Thoracic aorta (tissue), 2 donors: ENCODE measurements around the gene EPHB3. TPM values are rescaled to one million over a fixed set of nuclear protein-coding genes. Genes with fewer than 3 reads are reported as not detected.

Experiments
- ATAC-seq: fragments of 150-250 bp; one replicate; pipeline ENCODE4 v1.8.0; 2017; ENCODE audit warnings: low read depth; ENCODE audit not compliant: insufficient number of reproducible peaks, low FRiP score
- DNase-seq: peaks from one replicate; pipeline ENCODE4 v3.0.0-alpha.2; 2020; ENCODE audit warnings: low spot score
- H3K27ac ChIP-seq, 2 donors: fragments of 200-600 bp; sonication (generic); 1 replicate in 1 of 2; 2 replicates in 1 of 2; pipeline ENCODE4 v1.5.1; 2016; ENCODE audit warnings: mild to moderate bottlenecking in 2 of 2, moderate library complexity in 2 of 2
- H3K27me3 ChIP-seq: fragments of 200-600 bp; sonication (generic); replicated peaks from 2 replicates; pipeline ENCODE4 v1.6.0; 2016; ENCODE audit warnings: mild to moderate bottlenecking; ENCODE audit not compliant: insufficient read depth
- H3K36me3 ChIP-seq: fragments of 200-600 bp; sonication (generic); one replicate; pipeline ENCODE4 v1.5.1; 2016
- H3K4me1 ChIP-seq, 2 donors: fragments of 200-600 bp; sonication (generic); 1 replicate in 1 of 2; 2 replicates in 1 of 2; pipeline versions ENCODE4 v1.5.1 to v1.6.0; 2016; ENCODE audit warnings: low read depth in 2 of 2, mild to moderate bottlenecking in 1 of 2; ENCODE audit not compliant: control insufficient read depth in 1 of 2
- H3K4me3 ChIP-seq: fragments of 200-600 bp; sonication (generic); 2 replicates; pipeline ENCODE4 v1.5.1; 2016; ENCODE audit warnings: mild to moderate bottlenecking
- H3K9me3 ChIP-seq: fragments of 200-600 bp; sonication (generic); 2 replicates; pipeline ENCODE4 v1.5.1; 2016
- total RNA-seq, 2 donors: library from RNA; depleted of rRNA; stranded (reverse); fragments of >200 nt; gene quantifications; one replicate each; pipeline versions ENCODE4 v1.1.0 to v1.2.3, GENCODE V29; 2016
- TF ChIP-seq, protein P1 (sequence below): fragments of 200-600 bp; sonication (generic); IDR thresholded peaks from one replicate; pipeline ENCODE4 v1.5.1; 2019; ENCODE audit warnings: antibody characterized with exemption

EPHB3 gene
- total RNA-seq, 2 donors from 2014 or later = 2.8 to 5.0 TPM

- peaks cover 3 to 15% of the 10 kb centered on the region in 2 donors for H3K4me1 ChIP-seq
- no peak for ATAC-seq
- H3K9me3 ChIP-seq = no peaks in the 10 kb centered on the region
- no peak overlapping the region for H3K4me3 ChIP-seq
- no peaks in the 10 kb centered on the region for H3K27me3 ChIP-seq
- TF ChIP-seq, protein P1, sequence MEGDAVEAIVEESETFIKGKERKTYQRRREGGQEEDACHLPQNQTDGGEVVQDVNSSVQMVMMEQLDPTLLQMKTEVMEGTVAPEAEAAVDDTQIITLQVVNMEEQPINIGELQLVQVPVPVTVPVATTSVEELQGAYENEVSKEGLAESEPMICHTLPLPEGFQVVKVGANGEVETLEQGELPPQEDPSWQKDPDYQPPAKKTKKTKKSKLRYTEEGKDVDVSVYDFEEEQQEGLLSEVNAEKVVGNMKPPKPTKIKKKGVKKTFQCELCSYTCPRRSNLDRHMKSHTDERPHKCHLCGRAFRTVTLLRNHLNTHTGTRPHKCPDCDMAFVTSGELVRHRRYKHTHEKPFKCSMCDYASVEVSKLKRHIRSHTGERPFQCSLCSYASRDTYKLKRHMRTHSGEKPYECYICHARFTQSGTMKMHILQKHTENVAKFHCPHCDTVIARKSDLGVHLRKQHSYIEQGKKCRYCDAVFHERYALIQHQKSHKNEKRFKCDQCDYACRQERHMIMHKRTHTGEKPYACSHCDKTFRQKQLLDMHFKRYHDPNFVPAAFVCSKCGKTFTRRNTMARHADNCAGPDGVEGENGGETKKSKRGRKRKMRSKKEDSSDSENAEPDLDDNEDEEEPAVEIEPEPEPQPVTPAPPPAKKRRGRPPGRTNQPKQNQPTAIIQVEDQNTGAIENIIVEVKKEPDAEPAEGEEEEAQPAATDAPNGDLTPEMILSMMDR = no peak
- no peaks in the 10 kb centered on the region for H3K36me3 ChIP-seq
- no peak overlapping the region for H3K27ac ChIP-seq
- DNase-seq = no peak
These were observed 19.8 kb downstream of the EPHB3 start for GRCh38 chr3:184581331-184581855.

GRCh38 chr3:184582646-184583577, 21.3 kb downstream of the EPHB3 start:
- no peaks in the 10 kb centered on the region for H3K27me3 ChIP-seq
- no peaks in the 10 kb centered on the region for H3K36me3 ChIP-seq
- peaks cover 3 to 15% of the 10 kb centered on the region in 2 donors for H3K4me1 ChIP-seq
- TF ChIP-seq, protein P1 = no peak
- H3K27ac ChIP-seq = peak overlapping the region; percentile 68 to 89
- peak; percentile 78 for ATAC-seq
- H3K9me3 ChIP-seq = no peaks in the 10 kb centered on the region
- no peak for DNase-seq
- H3K4me3 ChIP-seq = peak overlapping the region; percentile 76

GRCh38 chr3:184583578-184584451, 22.2 kb downstream of the EPHB3 start:
- Histone ChIP-seq H3K27me3 (no peaks in the 10 kb centered on the region), H3K4me3 (peak overlapping the region; percentile 76), H3K36me3 (no peaks in the 10 kb centered on the region), H3K4me1 (peaks cover 3 to 15% of the 10 kb centered on the region in 2 donors), H3K27ac (peak overlapping the region; percentile 68 to 89), H3K9me3 (no peaks in the 10 kb centered on the region)
- TF ChIP-seq, protein P1 = no peak
- DNase-seq (no peak), ATAC-seq (no peak)

GRCh38 chr3:184584464-184584891, 22.9 kb downstream of the EPHB3 start:
- peak overlapping the region; percentile 76 for H3K4me3 ChIP-seq
- TF ChIP-seq, protein P1 = no peak
- DNase-seq = no peak
- H3K4me1 ChIP-seq = peaks cover 3 to 15% of the 10 kb centered on the region in 2 donors
- no peaks in the 10 kb centered on the region for H3K27me3 ChIP-seq
- no peaks in the 10 kb centered on the region for H3K9me3 ChIP-seq
- ATAC-seq = no peak
- H3K36me3 ChIP-seq = no peaks in the 10 kb centered on the region
- H3K27ac ChIP-seq = no peak overlapping the region

- TF ChIP-seq, protein P1 = no peak
- no peak overlapping the region for H3K27ac ChIP-seq
- H3K9me3 ChIP-seq = no peaks in the 10 kb centered on the region
- ATAC-seq (no peak), DNase-seq (no peak)
- no peaks in the 10 kb centered on the region for H3K36me3 ChIP-seq
- H3K27me3 ChIP-seq = no peaks in the 10 kb centered on the region
- H3K4me1 ChIP-seq = peaks cover 3 to 15% of the 10 kb centered on the region in 2 donors
- no peak overlapping the region for H3K4me3 ChIP-seq
These were observed 24.0 kb downstream of the EPHB3 start for GRCh38 chr3:184585545-184585944.
